HG02885 (cell line): ENCODE measurements around the gene GIGYF2.

Source experiments
- ATAC-seq: cut with Tn5 transposase; IDR thresholded peaks from one replicate; pipeline ENCODE4 v1.9.1; 2021; ENCODE audit warnings: mild to moderate bottlenecking; ENCODE audit not compliant: unreplicated experiment, poor library complexity

GIGYF2 gene

DNA sequence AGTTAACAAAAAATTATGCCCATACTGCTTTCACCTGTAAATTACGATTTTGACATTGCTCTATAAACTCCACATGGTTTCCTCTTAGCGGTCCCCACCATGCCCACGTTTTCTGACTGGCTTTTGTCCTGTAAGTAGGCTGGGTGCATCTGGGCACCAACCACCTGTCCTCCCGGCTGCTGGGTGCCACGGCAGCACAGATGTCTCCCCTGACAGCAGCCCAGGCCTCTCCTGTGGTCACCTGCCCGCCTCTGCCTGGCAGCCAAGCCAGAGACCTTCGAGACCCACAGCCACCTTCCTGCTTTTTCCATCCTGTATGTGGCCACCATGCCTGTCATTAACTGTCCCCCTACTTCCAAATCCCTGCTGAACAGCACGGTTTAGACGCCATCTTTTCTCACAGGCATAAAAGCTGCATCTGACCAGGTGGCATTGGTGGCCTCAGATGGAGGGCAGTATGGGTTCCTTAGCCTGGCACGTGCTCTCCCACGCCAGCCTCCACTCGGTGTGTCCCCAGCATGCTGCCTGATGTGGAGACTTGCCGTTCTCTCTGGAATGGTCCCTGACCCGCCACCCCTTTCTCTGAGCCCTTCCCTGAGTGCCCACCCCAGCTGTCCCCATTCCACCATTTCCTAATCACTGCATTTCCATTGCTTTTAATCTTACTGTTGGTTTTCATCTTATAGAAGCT lies 191.9 kb downstream of the GIGYF2 start:
- no peak for ATAC-seq

DNA sequence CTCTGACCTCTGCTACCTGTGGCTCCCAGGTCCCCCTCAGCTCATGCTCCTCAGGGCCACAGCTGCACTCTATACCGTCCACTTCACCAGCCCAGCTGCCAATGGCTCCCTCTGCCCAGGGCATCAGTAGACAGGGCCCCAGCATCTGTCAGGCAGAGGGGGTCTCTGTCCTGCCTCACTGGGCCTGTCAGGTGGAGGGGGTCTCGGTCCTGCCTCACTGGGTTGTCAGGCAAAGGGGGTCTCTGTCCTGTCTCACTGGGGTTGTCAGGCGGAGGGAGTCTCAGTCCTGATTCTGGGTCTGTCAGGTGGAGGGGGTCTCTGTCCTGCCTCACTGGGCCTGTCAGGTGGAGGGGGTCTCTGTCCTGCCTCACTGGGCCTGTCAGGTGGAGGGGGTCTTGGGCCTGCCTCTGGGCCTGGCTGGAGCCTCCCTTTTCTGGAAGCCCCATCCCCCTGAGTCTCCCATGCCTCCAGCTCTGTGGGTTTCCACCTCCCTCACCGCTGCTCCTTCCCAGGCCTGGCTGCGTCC lies 192.8 kb downstream of the GIGYF2 start:
- ATAC-seq: no peak

DNA sequence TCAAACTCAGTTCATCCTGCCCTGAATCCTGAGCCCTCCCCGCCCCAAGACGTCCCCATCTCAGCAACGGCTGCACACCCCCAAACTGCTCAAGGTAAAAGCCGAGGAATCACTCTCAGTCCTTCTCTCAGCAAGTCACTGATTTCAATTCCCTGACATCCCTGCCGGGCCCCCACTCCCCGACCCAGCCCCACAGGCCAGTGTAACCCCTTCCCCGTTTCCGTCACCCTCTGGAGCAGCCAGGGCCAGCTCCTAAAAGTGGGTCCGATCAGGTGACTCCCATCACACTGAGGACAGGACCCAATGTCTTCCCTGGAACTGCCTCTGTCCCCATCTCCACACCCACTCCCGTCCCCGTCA lies 193.4 kb downstream of the GIGYF2 start:
- ATAC-seq: no peak

DNA sequence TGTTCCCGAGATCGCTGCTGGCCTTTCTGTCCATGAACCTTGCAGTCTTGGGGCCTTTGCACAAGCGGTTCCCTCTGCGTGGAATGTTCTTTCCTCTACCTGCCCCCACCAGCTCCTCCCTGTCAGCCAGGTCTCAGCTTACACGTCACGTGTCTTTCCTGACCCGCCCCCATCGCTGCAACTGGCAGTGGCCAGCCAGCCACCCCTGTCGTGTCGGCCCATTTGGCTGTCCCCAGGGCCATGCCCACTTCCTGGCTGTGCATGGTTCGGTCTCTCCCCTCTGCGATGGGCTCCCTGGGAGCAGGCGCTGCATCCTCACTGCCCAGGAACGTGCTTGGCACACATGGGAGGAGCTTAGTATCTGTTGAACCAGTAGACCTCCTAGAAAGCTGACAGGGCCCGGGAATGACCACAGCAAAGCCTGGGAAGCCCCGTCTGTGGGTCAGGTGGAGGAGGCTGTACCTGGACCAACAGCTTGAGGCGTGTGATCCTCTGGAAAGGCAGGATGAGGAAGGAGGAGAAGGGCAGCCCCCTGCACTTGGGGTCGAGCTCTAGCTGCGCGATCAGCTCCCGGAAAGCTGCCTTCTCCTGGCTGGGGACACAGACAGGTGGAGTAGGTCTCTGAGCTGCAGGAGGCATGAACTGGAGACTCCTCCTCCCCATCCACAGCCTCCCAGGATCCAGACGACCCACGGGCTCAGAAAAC lies 193.9 kb downstream of the GIGYF2 start:
- ATAC-seq: no peak

DNA sequence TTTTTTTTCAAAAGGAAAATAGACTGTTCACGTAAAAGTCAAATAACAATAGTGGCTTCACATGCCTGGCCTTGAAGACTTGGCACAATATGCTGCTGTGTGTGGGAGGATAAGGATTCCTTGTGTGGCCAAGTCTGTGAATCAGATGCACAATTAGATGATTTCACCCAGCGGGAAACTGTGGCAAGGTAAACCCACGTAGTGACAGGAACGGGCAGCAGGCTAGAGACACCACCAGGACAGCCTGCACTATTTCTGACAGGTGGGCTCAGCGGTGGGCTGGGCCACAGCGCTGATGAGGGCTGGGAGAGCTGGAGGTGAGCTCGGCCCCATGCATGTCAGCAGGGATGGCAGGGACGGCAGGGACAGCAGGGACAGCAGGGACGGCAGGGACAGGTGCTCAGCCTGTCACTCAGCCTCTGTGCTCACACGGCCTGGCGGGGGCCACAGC lies 194.5 kb downstream of the GIGYF2 start:
- ATAC-seq: no peak

DNA sequence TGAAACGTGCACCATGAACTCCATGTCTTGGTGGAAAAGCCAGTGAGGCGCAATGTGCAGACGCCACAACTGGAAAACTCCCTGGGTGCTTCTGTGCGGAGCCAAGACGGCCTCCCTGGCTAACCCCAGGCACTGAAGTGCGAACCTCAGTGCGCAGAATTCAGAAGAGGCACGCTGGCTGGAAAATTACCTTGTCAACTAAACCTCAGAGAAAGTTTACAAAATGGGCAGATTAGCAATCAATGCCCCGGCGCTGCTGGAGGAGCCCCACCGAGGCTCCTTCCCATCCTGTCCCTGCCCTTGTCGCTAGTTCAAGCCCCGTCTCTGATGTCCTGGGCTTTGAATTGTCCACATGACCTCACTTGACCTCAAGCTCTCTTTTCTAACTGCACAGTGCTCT lies 195.1 kb downstream of the GIGYF2 start:
- ATAC-seq: no peak

DNA sequence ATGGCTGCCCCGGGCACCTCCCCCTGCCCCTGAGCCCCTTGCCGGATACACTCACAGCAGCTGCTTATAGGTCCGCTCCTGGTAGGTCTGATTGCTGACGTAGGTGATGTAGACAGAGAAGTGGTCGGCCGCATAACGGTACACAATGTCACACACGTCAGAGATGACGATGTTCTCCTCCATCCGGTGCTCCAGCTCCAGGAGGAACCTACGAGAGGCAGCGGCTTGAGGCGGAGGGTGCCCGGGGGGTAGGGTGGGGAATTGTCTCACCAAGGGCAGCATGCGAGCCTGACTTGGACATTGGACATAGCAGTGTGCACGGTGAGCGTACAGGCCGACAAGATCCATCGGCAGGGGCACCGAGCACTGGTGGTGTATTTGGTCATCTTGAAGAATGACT lies 195.7 kb downstream of the GIGYF2 start:
- ATAC-seq: no peak

DNA sequence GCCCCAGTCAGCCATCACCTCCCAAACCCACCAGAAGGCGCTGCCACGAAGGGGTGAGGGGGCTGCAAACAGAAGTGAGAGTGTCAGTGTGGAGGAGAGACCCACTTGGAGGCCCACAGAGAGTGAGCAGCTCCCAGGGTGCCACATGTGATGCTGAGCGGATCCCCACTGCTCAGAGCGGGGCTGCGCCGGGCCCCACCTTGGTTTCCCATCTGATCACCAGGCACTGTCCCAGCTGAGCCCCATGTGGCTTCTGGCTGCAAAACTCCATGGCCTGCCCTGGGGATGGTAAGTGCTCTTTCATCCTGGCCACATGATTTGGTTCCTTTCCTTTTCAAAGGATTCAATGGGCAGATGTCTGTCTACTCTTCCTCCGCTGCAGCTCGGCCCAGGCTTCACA lies 196.7 kb downstream of the GIGYF2 start:
- ATAC-seq: no peak

DNA sequence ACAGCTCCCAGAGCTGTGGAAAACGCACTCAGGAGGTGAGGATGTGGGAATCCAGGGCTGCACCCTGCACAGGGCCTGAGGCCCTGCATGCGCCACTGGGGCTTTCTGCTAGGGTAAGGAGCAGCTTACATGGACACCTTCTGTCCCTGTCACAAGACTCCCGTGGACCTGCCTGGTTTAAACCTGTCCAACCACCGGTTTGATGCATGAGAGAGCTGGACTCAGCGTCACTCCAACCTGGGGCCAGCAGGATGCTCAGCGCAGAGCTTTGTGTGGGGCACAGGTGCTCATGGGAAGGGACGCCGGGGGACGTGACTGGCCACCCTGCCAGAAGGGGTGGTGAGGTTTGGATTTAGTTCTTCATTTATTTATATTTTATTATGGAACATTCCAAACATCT lies 197.1 kb downstream of the GIGYF2 start:
- ATAC-seq: no peak

DNA sequence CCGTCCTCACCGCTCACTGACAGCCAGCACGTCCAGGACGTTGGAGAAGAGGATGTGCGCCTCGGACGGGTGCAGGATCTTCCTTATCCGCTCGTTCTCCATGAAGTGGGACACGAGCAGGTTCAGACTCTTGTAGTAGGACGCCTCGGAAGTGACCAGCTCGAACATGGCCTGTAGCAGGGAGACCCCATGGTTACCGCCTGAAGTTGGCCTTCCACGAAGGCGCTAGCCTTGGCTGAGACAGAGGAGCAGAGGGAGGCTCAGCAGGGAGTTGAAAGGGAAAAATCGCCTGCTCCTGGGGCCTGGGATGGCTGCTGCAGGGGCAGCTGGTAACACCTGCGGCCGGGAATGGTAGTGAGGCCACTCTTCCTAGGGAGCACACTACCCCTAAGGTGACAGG lies 197.6 kb downstream of the GIGYF2 start:
- ATAC-seq: no peak

DNA sequence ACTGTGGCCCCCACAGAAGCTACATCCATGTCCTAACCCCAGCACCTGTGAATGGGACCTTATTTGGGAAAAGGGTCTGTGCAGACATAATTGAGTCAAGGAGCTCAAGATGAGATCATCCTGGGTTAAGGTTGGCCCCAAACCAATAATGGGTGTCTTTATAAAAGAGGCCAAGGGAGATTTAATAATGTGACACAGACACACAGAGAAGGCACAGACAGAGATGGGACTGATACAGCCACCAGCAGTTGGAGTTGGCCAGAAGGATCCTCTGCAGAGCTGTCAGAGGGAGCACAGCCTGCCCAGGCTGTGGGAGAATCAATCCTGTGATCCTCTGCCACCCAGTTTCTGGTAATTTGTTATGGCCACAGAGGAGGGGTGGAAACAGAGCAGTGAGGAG lies 199.0 kb downstream of the GIGYF2 start:
- ATAC-seq: no peak

DNA sequence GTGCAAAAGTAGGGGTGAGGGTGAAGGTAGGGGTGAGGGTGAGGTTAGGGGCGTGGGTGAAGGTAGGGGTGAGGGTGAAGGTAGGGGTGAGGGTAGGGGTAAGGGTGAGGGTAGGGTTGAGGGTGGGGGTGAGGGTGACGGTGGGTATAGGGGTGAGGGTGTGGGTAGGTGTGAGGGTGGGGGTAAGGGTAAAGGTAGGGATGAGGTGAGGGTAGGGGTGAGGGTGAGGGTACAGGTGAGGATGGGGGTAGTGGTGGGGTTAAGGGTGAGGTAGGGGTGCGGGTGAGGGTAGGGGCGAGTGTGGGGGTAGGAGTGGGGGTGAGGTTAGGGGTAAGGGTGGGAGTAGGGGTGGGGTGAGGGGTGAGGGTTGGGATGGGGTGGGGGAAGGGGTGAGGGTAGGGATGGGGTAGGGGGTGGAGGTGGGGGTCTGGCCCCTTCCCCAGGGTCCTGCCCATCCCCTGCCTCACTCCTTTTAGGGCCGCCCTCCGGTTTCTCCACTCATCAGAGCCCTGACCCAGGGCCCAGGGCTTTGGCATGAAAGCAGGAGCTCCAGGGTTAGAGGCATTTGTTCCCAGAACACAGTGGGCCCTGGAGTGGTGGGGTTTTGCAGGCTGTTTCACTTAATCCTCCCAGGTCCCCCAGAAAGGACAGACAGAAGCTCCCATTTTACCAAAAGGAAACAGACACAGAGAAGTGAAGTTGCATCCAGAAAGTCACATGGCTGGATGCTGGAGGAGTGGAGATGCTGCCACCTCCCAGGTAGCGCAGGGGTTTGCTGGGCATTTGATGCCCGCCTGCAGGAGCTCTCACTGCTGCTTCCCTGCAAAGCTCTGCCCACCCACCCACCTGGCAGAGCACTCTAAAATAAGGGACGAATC lies 199.8 kb downstream of the GIGYF2 start:
- ATAC-seq: no peak

DNA sequence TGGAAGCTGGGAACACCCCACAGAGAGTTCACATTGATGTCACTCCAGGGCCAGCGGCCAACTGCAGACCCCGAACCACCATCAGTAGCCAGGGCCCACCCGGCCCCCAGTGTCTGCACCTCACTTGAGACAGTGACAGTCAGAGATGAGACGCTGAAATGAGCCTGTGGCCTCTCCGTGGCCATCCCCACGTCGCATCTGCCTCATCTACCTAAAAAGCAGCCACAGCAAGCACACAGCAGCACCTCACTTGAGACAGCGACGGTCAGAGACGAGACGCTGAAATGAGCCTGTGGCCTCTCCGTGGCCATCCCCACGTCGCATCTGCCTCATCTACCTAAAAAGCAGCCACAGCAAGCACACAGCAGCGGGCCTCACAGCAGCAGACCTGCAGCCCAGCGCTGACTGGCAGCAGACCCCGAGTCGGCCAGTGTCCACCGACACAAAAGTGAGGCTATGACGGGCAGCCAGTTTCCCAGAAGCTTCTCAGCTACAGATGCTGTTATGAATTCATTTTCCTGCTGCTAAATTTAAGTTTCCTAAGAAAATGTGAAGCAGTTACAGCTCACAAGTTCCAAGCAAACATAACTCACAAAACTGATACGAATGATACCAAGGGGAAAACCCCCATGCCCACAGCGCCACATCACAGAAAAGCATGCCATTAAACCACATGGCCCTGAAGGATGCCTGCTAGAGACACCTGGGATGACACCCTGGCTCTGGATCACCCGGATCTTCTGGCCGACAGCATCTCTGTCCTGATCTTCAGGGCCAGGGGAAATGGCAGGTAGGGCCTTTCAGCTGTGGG lies 200.7 kb downstream of the GIGYF2 start:
- no peak for ATAC-seq

DNA sequence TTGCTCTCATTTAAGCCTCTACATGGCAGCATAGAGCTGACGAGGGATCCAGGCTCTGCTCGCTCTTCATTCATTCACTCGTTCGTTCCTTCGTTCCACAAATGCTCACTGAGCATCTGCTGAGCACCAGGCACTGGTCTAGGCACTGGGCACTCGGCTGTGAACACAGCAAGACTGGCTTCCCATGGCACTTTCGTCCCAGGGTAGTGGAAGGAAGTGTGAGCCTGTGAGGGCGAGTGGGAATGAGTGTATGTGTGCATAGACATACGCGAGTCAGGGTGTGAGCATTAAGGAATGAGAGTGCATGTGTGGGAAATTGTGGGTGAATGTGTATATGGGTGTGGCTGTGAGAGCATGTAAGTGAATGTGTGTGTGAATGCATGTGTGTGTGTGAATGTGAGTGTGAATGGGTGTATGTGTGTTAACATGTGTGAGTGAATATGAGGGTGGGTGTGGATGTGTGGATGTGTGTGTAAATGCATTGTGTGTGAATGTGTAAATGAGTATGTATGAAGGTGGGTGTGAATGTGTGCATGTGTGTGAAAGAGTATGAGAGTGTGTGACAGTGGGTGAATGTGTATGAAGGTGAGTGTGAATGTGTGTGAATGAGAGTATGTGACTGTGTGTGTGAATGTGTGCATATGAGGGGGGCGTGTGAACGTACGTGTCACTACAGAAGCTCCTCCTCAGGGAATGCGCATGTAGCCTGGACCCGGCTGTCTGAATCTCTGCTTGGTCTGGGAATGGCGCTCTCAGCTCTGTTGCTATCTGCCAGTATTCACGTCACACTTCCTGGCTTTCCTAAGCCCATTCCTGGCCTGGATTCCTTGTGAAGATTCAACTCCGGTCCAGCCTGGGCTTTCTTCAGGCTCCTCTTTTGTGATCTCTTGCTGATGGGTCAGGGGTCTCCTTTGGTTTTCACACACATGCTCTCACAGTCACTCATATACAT lies 201.7 kb downstream of the GIGYF2 start:
- ATAC-seq: no peak

DNA sequence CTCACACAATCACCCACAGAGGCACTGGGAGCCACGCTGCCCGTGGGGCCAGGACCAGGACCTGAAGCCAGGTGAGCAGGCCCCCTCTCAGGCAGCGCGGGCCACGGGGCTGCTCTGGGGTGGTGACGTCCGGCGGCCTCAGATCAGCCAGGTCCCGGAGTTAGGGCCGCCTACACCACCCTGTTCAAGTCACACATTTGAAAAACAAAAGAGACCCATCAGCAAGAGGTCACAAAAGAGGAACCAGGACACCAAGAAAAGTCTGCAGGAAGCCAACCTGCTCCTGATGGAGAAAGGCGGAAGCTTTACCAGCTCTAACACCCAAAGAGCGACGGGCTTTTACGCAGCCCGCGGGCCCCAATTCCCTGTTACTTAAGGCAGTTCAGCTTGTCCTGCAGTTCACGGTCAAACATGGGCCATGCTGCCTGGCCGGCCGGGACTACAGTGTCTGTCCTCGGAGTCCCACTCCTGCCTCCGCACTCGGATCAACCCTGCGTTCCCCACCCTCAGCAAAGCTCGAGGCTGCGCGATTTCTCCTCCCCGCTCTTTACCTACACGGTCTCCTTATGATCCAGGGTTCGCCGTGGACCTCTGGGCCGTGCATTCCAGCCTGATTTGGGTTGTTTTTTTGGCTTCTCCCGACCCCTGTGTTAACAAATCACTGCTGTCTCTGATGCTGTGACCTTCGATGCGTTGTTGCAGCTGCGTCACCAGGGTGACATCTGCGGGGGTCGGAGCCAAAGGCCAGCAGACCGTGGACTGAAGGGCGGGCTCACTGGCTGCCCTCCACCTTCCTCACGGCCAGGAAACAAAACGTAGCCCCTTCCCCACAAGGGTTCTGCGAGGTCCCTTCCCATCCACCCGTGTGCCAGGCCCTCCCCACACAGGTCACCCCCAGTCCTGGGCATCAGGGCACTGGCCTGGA lies 203.9 kb downstream of the GIGYF2 start:
- ATAC-seq: no peak

DNA sequence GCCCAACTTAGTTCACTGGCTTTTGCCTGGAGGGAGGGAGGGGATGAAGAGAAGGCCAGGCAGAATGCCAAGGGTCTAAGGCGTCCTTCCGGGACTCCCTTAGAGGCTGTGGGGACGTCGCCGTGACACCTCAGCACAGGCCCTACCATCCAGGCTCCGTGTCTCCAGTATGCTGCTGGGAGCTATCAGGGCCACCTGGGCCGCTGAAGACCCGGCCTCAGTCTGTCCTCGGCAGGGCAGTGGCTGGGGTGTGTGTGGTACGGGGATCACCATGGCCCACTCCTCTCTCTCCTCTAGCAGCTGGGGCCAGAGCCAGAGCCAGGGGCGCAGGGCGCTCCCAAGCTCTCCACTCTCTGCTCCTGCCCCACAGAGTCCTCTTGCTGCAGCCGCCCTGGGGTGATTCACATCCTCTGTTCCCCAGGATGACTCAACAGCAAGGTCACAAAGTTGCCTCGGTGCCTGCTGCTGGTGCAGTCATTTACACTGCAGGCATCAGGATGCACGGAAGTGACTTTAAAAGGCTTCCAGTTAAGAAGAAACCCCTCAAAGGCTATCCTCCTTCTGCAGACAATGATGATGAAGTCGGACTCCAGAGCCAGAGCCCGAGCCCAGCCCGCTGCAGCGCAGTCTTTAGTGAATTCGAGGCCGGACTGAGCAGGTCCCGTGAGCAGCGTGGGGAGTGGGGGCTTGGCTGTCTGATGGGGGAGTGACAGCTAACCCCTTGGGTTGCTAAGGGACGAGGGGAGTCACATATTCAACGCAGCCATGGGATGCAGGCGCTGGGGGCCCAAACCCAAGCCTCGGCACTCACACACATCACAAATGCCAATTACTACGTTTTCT lies 204.8 kb downstream of the GIGYF2 start:
- ATAC-seq: no peak

DNA sequence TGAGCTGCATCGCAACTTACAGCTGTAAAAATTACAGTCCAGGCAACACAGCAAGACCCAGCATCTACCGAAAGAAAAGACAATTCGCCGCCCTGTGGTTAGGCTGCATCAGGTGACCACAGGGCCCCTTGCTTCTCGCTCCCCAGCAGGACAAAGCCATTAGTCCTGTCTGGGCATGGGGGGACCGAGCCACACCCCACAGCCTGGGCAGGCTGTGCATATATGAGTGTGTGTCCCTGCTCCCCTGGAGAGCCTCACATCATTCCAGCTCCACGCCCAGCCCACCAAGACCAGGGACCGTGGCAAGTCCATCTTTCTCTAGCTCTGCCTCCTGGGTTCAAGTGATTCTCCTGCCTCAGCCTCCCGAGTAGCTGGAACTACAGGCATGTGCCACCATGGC lies 206.9 kb downstream of the GIGYF2 start:
- no peak for ATAC-seq
